TTC549 (cell line): ENCODE measurements around the gene GRIK4.

Source experiments
- FAIRE-seq: peaks from 2 replicates; lab custom pipeline; 2012; peaks lifted over from hg19 to GRCh38; lab: Jason Lieb, UNC

The GRIK4 gene

DNA sequence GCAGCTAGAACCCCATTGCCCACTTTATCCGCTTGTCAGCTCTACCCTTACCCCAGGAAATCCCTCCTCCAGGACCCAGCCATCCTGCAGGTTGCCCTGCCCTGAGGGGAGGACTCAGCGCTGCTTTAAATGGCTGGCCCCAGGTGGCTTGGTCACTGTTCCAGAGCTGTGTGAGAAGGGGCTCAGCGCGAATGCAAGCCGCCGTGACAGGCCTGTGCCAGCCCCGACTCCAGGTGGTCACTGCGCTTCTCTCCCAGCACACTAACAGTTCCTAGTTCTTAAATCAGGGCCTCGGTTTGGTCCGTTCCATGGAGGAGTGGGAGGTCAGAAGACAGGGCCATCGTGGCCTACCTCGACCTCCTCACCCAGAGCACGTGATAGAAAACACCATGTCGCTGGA is 446.6 kb downstream of the GRIK4 start:
- no peak for FAIRE-seq

DNA sequence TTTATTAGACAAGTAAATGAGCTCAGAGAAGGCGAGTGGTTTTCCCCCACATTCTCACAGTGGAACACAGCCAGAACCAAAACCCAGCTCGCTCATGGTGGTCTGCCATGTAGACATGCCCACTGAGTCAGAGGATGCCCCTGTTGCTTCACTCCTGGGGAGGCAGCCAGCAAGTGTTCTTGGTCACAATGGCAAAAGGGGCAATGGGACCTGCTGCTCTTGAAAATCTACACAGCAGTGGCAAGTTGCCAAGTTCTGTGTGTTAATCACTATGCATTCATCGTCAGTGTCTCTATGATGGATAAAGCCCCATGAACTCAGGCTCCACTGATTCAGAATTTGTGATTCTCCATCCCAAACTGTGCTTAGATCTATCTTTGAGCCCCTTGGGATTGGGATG is 447.6 kb downstream of the GRIK4 start:
- no peak for FAIRE-seq

DNA sequence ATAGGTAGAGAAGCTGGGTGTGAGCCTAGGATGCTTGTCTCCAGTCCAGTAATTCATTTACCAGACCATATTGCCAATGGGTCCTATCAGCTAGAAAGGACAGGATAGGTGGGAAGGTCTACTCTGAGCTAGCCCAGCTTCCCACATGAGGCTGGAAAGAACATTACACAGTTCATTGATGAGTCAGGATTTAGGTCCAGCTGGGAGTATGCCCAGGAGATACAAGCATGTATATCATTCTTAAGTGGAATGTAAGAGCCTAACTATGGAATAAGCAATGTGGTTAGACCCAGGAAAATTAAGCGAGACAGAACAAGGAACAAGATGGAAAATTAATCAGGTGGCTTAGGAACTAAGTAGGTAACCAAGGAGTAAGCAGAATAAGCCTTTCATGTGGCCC is 453.3 kb downstream of the GRIK4 start:
- no peak for FAIRE-seq

DNA sequence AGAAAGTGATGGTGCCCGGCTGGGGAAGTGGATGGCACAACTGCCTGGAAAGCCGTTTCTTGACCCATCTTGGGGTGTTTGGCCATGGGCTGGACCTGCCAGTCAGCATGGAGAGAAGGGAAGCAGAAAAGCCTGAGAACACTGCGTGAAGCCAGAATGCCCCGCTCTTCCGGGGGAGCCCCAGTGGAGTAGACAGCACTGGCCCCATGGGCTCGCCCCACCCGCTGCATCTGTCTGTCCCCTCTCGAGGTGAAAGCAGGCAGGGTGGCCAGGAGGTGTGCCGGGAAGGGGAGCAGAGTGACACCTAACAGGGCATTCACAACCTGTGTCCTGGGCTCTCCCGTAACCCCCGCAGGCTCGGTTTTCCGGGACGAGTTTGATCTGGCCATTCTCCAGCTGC is 455.3 kb downstream of the GRIK4 start:
- FAIRE-seq: no peak

DNA sequence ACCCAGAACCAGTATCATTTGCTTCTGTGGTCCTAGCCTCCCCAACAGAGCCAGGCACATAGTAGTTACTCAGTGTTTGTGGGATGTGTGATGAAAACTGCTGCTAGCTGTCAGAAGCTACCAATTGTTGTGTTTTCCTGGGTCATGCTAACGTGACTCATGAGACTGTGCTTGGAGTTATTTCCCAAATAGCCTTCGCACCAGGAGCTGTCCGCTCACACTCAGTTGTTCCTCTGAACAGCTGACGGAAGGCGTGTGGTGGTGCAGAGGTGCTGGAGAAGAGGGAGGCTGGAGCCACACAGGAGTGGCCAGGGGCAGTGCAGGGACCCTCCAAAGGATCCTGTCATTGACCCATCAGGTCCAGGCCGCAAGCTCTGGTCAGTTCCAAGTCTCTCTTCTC is 458.4 kb downstream of the GRIK4 start:
- FAIRE-seq: no peak

DNA sequence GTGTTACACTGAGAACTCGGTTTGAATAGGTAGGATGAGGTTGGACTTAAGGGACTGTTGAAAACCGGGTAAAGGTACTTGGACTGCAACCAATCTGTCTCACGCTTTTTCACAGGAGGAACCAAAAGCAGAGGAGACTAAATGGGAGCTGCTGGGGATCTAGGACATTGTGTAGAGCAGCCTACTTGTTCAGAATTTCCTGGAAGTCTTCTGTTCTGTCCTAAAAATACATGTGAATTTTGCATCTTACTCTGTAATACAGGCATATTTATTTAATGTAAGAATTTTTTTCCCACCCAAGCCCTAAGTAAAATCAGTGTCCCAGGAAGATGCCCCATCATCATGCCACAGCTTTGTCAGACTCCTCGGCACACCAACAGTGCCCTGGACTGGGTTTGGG is 460.3 kb downstream of the GRIK4 start:
- FAIRE-seq: no peak

DNA sequence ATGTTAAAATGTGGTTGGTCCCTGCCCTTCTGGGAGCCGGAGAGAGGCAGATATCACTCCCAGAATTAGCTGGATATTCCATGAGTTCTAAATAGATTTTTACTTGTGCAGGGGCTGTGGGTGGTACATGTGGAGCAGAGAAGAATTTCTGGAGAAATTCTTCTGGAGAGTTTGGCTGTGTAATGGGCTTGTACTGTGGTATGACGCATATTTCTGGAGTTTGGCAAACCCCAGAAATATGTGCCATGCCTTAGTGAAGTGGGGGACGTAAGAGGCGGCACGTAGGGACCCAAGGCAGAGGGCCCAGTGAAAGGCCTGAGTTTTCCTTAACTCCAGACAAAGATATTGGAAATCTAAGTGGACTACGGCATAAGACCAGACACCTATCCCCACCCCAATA is 461.1 kb downstream of the GRIK4 start:
- FAIRE-seq: no peak

DNA sequence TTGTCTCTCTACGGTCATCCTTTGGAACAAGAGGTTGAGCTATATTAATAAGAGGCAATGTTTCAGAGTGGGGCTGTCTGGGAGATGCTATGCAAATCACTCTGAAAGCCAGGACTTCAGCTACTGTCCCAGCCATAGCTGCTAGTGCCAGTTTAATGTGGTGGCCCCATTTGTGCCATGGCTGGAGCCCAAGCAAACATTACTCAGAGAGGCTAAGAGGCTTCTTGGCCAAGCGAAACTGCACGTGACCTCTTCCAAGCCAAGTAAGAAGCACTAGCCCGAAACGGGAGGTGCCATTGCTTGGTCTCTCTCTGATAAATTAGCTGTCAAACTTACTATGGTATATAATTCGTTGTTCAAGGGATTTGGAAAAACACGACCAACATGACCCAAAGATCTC is 462.0 kb downstream of the GRIK4 start:
- FAIRE-seq: no peak

DNA sequence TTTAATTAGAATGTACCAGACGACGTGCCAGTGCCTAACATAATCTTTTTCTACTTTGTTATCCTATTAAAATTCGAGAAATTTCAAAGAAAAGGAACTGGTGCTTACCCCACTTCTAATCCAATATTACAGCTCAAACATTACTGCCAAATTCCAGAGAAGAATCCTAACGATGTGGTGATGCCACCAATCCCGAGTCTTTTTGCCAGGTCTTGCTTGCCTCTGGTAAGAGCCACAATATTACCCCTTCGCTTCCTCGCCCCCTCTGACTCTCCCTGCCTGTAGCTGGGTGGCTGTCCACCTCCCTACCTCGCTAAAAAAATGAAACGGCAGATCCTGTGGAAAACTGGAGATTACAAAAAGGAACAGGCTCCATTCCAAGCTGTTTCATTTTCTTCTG is 462.9 kb downstream of the GRIK4 start:
- no peak for FAIRE-seq

DNA sequence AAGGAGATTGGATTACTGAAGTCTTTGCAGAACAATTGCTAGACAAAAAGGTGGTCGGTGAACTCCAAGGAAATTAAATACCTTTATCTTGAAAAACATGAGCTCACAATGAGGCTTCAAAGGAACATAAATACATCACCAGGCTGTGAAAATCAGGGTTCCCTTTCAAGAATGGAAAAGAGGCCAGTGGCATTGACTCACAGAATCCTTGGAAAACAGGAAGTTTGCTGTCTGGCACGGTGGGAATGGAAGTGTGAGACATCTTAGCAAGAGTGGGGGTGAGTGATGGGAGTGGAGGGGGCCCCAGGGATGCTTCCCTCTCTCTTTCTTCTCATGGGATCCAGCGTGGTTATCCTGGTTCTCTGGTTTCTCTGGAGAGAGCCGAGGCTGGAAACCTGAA is 463.4 kb downstream of the GRIK4 start:
- no peak for FAIRE-seq

DNA sequence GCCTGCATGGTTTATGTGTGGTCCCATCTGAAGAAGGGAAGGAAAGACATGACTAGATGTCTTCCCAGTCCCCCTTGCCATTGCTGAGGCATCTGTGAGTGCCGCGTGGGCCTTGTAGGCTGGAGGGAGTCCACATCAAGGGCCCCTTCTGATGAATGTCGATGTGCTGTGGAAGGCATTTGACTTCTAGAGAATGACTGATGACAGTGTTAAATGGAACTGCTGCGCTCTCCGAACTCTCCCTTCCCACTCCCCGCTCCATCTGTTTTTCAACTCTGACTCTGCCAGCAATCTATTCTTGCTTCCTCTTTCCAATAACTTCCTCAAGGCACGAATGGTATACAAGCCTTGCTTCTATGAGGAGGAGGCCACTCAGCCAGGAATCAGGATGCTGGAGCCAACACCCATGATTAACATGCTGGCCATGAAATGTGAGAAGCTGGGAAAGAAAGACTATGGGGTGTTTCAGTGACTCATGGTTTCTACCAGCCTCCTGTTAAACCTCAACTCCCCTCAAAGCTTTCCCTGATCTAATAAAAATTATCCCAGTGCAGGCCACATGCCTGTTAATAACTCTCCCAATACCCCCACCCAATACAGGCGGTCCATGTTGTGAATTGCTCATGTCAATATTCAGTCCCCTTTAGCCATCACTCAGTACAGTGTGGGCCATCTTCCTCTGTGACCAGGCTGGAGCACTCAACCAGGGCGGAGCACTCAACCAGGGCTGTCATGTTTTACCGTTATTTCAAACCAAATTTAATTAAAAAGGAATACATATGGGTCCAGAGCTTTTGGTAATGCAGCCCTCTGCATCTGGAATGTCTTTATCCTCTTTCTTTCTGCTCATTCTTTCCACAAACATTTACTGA is 466.0 kb downstream of the GRIK4 start:
- FAIRE-seq: no peak

DNA sequence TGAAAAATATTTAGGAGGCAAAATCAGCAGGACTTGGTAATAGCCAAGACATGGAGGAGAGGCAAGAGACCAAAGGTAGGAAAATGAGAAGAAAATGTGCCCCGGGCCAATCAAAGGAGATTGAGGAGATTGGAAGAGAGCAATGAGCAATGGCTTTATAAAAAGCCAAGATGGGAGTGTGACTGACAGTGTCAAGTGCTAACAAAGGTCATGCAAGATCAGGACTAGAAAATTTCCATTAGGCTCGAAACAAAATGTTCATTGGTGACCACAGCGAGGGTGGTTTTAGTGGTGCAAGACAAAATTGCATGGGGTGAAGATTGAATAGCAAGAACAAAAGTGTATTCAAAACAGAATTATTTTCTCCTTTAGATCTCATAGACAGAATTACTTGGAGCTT is 467.2 kb downstream of the GRIK4 start:
- FAIRE-seq: no peak

DNA sequence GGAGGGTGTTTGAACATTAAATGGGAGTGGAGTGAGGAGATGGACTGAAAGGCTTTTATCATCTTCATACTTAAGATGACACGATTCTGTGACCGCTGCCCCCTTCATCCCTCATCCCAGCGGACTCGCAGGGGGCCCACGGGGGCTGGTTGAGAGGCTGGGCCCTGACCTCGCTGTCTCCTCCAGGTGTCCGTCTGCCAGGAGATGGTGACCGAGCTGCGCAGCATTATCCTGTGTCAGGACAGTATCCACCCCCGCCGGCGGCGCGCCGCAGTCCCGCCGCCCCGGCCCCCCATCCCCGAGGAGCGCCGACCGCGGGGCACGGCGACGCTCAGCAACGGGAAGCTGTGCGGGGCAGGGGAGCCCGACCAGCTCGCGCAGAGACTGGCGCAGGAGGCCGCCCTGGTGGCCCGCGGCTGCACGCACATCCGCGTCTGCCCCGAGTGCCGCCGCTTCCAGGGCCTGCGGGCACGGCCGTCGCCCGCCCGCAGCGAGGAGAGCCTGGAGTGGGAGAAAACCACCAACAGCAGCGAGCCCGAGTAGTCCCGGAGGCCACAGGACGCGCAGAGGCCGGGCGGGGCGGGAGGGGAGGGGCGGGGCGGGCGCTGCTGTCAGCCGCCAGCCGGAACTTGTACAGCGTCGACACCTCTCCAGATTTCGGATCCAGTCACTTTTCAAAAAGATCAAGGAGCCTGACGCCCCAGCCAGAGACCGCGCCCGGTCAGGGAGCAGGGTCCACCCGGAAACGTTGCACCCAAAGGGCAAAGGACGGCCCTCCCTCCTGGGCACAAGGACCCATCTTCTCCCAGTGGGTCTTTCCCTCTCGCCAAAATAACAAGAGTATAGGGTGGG is 474.4 kb downstream of the GRIK4 start:
- FAIRE-seq: no peak

DNA sequence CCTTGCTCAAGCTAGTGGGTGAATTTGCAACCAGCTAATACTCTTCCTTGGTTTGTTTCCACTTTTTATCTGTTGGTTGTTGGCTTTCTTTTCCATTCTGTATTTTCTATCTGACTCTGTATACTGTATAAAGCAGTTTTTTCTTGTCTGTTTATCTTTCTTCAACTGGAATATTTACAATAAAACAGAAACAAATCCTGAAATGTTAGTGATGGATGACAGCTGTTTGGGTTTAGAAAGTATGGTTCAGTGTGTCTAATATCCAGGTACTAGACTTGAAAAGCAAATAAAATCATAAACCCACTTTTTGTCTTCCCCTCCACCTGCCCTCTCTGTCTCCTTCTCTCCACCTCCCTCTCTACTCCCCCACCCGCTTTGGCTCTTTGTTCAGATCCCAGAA is 477.1 kb downstream of the GRIK4 start:
- FAIRE-seq: no peak

DNA sequence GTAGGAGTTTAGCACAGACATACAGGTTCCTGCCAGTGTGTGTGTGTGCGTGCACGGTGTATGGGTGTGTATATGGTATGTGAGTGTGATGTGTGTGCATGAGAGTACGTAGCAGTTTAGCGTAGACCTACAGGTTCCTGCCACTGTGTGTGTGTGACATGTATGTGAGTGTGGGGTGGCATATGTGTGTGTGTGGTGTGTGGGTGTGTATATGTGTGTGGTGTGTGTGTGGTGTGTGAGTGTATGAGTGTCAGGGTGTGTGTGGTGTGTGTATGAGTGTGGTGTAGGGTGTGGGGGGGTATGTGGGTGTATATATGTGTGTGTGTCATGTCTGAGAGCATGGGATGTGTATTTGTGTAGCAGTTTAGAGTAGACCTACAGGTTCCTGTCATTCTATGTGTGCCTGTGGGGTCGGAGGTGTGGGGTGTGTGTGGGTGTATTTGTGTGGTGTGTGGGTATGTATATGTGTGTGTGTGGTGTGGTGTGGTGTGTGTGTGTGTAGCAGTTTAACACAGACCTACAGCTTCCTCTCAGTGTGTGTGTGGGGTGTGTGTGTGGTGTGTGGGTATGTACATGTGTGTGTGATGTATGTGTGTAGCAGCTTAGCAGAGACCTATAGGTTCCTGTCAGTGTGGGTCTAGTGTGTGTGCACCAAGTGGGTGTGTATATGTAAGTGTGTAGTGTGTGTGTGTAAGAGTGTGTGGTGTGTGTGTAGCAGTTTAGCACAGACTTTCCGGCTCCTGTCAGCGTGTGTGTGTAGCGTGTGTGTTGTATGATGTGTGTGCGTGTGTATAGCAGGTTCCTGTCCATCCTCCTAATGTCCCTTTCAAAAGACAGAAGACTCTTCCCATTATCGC is 480.5 kb downstream of the GRIK4 start:
- no peak for FAIRE-seq

DNA sequence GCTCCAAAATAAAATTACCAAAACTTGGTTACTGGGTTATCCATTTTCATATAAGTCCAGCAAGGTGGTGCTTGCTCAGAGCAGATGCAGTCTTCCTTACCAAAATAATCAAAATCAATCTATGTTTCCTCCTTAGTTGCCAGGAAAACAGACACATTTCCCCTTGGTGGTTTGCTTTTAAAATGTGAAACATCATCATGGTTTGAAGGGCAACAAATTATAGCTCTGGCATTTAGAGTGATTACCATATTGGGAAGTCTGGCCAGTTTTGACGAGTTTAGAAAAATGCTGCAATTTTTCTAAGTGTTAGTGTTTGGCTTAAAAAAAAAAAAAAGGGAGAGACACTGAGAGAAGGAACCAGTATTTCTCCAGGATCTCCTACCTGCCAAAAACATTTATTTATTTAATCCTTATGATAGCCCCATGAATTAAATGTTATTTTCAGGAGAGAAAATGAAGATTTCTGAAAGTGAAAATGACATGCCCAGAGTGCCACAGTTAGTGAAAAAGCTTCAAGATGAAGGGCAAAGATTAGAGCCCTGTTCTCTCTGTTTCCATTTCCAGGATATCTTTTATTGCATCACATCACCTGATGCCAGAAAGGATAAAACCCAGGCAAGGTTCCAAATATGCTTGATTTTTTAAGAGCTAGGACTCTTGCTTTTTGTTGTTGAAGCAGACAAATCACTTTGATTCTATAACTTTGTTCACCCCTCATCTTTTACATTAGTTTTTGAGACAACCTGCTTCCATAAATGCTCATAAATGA is 482.7 kb downstream of the GRIK4 start:
- no peak for FAIRE-seq

DNA sequence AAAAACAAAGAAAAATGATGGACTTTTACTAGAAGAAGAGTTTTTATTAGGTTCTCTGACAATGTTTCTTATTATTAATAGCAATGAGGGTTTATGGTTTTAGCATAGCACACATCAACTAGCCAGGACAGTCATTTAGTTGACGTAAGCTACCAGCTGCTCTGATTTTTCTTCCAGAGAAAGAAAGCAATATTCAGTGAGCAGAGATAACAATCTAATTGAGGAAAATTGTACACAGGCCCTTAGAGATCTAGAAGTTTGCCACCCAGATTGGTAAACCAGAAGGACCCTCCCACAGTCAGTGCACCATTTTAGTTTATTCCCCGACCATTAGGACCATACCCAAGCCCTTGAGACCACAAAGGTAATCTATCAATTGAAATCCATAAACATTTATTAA is 483.6 kb downstream of the GRIK4 start:
- FAIRE-seq: no peak

DNA sequence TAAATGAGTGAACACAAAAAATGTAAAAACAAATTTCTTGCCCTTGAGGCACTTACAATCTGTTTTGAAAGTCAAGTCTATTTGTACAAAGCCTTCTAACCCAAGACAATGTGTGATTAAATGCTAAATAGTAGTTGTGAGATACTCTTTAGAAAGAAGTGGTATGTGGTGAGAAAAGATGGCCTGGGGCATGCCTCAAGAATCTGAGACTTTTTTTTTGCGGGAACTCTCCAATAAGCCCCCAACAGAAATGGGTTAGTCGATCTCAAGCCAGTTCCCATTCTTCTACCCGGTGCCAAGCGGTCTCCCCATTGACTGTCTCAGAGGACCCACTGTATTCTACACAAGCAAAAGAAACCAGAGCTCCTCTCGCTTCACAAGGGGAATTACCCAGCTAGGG is 485.4 kb downstream of the GRIK4 start:
- no peak for FAIRE-seq

DNA sequence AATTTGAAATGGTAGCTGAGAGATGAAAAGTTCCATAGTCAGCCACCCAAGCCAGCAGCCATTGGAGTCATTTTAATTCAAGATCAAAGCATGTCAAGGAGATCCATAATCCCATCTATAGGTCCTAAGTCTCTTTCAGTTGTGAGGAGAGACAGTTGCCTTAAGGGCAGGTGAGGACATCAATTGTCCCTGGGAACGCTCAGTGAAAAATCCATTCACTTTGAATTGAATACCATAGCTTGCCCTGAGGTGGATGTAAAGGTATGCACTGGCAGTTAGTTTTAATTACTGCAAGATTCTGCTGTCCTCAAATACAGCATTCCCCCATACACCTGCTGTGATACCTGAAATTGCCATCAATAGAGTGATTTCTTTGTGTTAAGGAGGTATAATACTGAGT is 487.0 kb downstream of the GRIK4 start:
- no peak for FAIRE-seq

DNA sequence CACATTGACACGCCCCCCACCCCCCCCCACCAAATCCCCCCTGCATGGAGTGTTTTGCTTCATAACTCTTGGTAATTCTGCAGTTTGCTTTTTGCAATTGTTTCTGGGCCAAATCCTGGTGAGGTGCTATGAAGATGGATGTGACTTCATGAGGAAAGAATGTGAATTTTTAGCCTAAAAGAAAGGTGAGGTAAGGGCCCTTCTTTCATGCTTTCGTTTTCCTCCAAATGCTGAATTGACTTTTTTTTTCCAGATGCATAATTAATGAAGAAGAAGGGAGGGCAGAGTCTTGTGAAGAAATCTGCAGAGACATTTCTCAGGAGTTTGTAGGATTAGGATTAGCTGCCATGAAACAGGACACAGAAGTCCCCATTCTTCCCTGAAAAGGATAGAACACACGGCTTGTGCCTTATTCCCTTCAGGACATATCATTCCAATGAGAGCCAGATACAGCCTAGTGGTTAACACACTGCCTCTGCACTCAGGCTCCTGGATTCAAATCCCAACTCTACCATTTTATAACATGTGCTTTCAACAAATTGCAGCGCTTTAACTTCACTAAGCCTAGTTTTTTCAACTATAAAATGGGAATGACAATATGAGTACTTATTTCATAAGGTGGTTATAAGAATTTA is 492.8 kb downstream of the GRIK4 start:
- no peak for FAIRE-seq

DNA sequence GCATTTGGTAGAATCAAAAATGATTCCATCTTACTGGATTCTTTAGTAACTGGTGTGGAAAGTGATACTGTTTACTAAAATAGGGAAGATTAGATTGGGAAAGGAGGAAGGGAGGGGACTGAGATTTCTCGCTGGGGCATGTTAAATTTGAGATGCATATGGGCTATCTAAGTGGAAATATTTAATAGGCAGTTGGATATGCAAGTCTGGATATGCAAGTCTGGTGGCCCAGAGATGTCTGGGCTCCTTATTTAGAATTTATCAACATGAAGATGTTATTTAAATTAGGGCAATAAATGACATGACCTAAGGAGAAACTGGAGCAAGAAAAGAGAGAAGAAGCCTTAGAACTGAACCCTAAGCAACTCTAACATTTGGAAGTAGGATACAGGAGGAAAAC is 495.4 kb downstream of the GRIK4 start:
- FAIRE-seq: no peak
